Thoracic aorta (tissue), 2 donors: ENCODE data around the gene PRDM8. TPM values are rescaled to one million over a fixed set of nuclear protein-coding genes. Genes with fewer than 3 reads are reported as not detected.

Source experiments
- ATAC-seq: fragments of 150-250 bp; one replicate; pipeline ENCODE4 v1.8.0; 2017; ENCODE audit warnings: low read depth; ENCODE audit not compliant: insufficient number of reproducible peaks, low FRiP score
- DNase-seq: peaks from one replicate; pipeline ENCODE4 v3.0.0-alpha.2; 2020; ENCODE audit warnings: low spot score
- H3K27ac ChIP-seq, 2 donors: fragments of 200-600 bp; sonication (generic); 1 replicate in 1 of 2; 2 replicates in 1 of 2; pipeline ENCODE4 v1.5.1; 2016; ENCODE audit warnings: mild to moderate bottlenecking in 2 of 2, moderate library complexity in 2 of 2
- H3K27me3 ChIP-seq: fragments of 200-600 bp; sonication (generic); replicated peaks from 2 replicates; pipeline ENCODE4 v1.6.0; 2016; ENCODE audit warnings: mild to moderate bottlenecking; ENCODE audit not compliant: insufficient read depth
- H3K36me3 ChIP-seq: fragments of 200-600 bp; sonication (generic); one replicate; pipeline ENCODE4 v1.5.1; 2016
- H3K4me1 ChIP-seq, 2 donors: fragments of 200-600 bp; sonication (generic); 1 replicate in 1 of 2; 2 replicates in 1 of 2; pipeline versions ENCODE4 v1.5.1 to v1.6.0; 2016; ENCODE audit warnings: low read depth in 2 of 2, mild to moderate bottlenecking in 1 of 2; ENCODE audit not compliant: control insufficient read depth in 1 of 2
- H3K4me3 ChIP-seq: fragments of 200-600 bp; sonication (generic); 2 replicates; pipeline ENCODE4 v1.5.1; 2016; ENCODE audit warnings: mild to moderate bottlenecking
- H3K9me3 ChIP-seq: fragments of 200-600 bp; sonication (generic); 2 replicates; pipeline ENCODE4 v1.5.1; 2016
- total RNA-seq, 2 donors: library from RNA; depleted of rRNA; stranded (reverse); fragments of >200 nt; gene quantifications; one replicate each; pipeline versions ENCODE4 v1.1.0 to v1.2.3, GENCODE V29; 2016
- TF ChIP-seq, protein P1 (sequence below): fragments of 200-600 bp; sonication (generic); IDR thresholded peaks from one replicate; pipeline ENCODE4 v1.5.1; 2019; ENCODE audit warnings: antibody characterized with exemption

Gene PRDM8
- total RNA-seq, 2 donors from 2014 or later: 2.7 to 3.7 TPM

DNA sequence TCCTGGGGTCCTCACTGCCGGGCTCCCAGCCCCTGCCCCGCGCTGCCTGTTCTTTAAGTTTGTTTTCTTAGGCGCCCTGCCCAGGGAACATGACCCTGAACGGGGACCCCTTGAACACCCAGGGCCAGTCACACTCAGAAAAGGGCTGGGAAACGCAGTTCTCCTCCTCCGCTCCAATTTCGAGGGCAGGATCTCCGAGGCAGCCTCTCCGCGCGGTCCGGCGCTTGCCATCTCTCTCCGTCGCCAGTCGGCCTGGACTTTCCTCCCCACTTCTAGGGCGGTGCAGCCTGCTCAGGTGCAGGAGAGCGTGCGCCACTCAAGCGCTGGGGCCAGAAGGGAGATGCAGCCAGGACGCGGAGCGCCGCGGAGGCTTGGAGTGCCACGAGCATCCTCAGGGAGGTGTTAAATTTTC, 9.9 kb downstream of the PRDM8 start:
- H3K27ac ChIP-seq: no peak overlapping the region
- H3K36me3 ChIP-seq: no peaks in the 10 kb centered on the region
- DNase-seq: no peak
- H3K4me3 ChIP-seq: no peak overlapping the region
- H3K27me3 ChIP-seq: peaks cover 4% of the 10 kb centered on the region
- H3K4me1 ChIP-seq: peaks cover 0 to 11% of the 10 kb centered on the region in 2 donors
- no peaks in the 10 kb centered on the region for H3K9me3 ChIP-seq
- no peak for ATAC-seq
- TF ChIP-seq, protein P1, sequence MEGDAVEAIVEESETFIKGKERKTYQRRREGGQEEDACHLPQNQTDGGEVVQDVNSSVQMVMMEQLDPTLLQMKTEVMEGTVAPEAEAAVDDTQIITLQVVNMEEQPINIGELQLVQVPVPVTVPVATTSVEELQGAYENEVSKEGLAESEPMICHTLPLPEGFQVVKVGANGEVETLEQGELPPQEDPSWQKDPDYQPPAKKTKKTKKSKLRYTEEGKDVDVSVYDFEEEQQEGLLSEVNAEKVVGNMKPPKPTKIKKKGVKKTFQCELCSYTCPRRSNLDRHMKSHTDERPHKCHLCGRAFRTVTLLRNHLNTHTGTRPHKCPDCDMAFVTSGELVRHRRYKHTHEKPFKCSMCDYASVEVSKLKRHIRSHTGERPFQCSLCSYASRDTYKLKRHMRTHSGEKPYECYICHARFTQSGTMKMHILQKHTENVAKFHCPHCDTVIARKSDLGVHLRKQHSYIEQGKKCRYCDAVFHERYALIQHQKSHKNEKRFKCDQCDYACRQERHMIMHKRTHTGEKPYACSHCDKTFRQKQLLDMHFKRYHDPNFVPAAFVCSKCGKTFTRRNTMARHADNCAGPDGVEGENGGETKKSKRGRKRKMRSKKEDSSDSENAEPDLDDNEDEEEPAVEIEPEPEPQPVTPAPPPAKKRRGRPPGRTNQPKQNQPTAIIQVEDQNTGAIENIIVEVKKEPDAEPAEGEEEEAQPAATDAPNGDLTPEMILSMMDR: no peak

DNA sequence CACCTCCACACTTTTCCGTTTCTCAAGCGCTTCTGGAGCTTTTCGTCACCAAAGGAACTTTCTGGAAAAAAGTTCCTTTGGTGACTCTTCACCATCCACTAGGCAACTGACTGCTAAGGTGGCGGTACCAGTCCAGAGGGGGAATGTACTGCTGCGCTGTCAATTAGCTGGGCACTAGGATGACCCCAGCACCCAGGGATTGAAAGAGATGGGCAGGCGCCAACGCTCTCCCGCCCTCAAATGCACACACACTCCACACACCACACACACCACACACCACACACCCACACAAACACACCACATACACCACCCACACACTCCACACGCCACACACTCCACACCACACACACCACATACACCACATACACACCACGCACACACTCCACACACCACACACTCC, 10.4 kb downstream of the PRDM8 start:
- Histone ChIP-seq H3K27me3 (peaks cover 4% of the 10 kb centered on the region), H3K9me3 (no peaks in the 10 kb centered on the region), H3K4me3 (no peak overlapping the region), H3K36me3 (no peaks in the 10 kb centered on the region), H3K4me1 (peaks cover 0 to 7% of the 10 kb centered on the region in 2 donors), H3K27ac (no peak overlapping the region)
- ATAC-seq (no peak), DNase-seq (no peak)
- TF ChIP-seq, protein P1: no peak

DNA sequence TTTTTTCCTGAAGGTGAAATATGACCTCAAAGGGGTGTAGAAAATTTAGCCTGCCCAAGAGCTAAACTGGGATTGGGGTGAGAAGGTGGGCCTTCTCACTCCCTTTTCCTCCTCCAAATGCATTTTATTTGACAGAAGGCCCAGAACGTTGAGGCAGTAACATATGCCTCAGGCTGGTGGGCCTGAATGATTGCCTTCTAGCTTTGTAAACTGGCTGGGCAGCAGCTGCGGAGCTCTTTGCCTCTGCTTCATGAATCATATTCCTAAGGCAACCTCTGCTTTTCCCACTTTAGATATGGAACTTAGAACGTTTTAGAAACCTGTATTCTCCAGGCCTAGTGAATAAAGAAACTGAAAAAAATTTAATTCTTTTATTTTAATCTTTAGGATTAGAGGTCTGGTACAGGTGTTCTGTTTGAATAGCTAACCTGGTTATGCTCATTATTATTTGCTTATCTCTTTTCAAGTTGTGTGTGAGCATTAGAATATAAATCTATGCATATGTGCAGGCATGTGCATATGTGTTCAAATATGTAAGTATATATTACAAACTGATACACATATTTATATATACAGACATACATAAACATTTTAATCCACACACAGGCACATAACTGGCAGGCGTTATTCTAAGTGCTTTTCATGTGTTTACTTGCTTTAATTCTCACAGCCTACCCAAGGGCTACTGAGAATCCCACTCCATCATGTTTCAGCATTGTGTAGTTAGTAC, 11.5 kb downstream of the PRDM8 start:
- no peak overlapping the region for H3K27ac ChIP-seq
- H3K9me3 ChIP-seq: no peaks in the 10 kb centered on the region
- TF ChIP-seq, protein P1: no peak
- H3K36me3 ChIP-seq: no peaks in the 10 kb centered on the region
- peaks cover 4% of the 10 kb centered on the region for H3K27me3 ChIP-seq
- no peaks in the 10 kb centered on the region for H3K4me1 ChIP-seq
- DNase-seq (no peak), ATAC-seq (no peak)
- no peak overlapping the region for H3K4me3 ChIP-seq

DNA sequence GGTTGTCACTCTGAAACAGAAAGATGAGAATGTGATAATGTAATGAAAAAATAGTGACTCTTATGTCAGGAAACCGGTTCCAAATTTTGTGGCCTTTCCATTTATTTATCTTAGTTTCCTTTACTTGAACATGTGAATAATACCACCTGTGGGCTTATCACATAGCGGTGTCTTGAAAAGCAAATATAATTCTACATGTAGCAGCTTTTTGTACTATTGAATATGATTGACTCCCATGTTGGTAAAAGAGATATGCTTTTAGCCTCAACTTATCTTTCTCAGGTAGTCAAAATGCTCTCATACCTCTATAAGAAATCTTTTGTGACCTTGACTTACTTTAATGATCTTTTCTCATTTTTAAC, 12.0 kb downstream of the PRDM8 start:
- Histone ChIP-seq H3K4me3 (no peak overlapping the region), H3K4me1 (no peaks in the 10 kb centered on the region), H3K36me3 (no peaks in the 10 kb centered on the region), H3K9me3 (no peaks in the 10 kb centered on the region), H3K27ac (no peak overlapping the region), H3K27me3 (peaks cover 4% of the 10 kb centered on the region)
- ATAC-seq (no peak), DNase-seq (no peak)
- TF ChIP-seq, protein P1: no peak

DNA sequence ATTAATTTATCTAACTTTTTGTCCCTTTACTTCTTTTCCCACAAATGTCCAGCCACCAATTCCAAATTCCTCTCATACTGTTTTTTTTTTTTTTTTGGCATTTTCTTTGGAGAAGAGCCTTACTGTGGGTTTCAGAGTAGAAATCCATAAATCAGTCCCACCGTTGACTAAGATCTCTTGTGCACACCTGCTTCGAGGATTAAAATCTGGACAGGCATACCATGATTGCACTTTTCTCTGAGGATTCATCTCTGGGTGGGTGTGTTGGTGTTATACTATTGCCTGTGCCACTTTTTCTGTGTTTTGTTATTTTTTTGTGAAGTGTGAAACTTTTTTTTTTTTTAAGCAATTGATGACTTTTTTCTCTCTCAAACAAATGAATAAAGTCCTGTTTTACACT, 13.2 kb downstream of the PRDM8 start:
- no peak for DNase-seq
- Histone ChIP-seq H3K27ac (no peak overlapping the region), H3K36me3 (no peaks in the 10 kb centered on the region), H3K9me3 (no peaks in the 10 kb centered on the region), H3K27me3 (peaks cover 4% of the 10 kb centered on the region), H3K4me3 (no peak overlapping the region), H3K4me1 (no peaks in the 10 kb centered on the region)
- TF ChIP-seq, protein P1: no peak
- no peak for ATAC-seq
